Stimulated activated CD4-positive, alpha-beta T cell treated with anti-CD3 and anti-CD28 coated beads, TNF-alpha, amount 100 ng/mL, for 48 hours (primary cell): ENCODE measurements around the gene CADPS.

Experiments used
- DNase-seq, 3 donors: peaks; one replicate each; pipeline ENCODE4 v3.0.0-alpha.2; 2020; ENCODE audit warnings: low read depth in 3 of 3

Gene CADPS

DNA sequence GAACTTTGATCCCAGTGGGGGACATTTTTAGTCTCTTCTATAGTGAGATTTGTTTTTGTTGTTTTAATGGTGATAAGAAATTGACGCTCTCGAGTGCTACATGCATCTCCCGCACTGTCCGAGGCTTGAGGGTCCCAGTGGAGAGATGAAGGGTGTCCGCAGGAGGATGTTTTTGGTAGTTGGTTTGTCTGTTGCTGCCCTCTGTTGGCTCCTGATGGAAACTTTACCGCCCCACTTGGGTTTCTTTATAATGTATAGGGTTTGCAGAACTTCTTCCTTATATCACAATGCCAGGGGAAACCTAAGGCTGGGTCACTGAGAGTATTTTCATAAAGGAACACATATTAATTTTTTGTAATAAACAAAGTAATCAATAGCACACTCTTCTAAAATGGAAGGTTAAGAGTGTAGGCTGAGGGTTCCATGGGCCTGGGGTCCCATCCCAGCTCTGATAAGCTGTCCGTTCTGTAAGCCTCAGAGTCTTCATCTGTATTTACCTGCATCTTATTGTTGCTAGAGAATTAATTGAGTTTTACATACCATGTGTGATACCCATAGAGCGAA, 316.6 kb downstream of the CADPS start:
- no peak for DNase-seq

DNA sequence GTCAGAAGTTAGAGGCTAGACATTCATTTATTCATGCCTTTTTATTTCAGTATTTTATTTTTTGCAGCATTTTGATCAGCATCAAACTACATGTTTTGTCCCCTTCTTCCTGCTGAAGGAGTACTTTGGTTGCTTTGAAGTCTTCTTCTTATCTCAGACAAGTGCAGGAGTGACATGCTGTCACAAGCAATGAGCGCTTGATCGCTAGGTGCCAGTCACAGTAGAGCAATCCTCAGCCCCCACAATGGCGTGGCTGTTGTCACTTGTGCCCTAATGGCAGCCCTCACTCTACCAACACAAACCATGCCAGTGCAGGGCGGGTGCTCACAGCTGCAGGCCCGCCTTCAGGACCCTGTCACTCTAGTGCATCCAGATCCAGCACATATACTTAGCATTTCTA, 317.2 kb downstream of the CADPS start:
- DNase-seq, result no peak

DNA sequence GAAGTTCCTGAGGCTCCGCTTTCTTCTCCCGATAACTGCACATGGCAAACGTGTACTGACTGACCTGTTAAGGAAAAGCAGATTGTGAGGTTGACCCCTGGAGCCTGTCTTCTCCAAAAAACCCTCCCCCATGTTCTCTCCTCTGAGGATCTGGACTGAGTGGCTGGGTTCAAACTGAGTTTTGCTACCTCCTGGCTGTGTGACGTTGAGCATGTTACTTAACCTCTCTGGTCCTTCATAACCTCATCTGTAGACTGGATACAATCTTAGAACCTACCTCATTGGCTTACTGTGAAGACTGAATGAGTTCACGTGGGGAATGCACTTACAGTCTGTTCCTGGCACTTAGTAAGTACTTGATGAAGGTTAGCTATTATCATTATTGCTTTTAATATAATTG, 317.8 kb downstream of the CADPS start:
- DNase-seq, result no peak

DNA sequence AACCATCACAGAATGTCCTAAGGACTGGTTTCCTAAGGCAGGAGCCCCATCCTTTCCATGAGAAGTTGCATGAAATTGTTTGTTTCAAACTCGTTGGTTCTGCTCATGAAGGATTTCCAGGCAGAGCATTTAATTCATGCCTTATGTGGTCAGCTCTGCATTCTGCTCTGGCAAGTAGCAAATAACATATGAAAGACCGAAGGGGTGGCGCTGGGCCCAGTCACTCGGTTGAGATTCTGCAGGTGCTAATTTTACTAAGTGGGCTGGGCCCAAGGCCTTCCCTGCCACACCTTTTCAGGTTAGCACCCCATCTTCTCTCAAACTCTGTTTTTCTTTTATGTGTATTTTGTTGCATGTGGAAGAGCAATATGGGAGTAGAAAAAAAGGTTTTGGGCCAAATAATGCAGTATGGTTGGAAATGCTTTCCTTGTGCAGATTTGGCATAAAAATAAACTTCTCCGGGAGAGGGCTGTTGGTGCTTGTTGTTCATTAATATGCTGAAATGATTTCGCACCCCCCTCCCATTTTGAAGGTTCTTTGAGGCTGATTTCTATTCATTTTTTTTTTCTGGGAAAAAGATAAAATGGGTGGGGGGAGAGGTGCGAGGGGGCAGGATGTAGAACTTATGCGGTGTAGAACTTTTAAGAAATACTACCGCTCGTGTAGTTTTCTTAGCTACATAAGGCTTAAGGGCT, 318.9 kb downstream of the CADPS start:
- DNase-seq, result no peak

DNA sequence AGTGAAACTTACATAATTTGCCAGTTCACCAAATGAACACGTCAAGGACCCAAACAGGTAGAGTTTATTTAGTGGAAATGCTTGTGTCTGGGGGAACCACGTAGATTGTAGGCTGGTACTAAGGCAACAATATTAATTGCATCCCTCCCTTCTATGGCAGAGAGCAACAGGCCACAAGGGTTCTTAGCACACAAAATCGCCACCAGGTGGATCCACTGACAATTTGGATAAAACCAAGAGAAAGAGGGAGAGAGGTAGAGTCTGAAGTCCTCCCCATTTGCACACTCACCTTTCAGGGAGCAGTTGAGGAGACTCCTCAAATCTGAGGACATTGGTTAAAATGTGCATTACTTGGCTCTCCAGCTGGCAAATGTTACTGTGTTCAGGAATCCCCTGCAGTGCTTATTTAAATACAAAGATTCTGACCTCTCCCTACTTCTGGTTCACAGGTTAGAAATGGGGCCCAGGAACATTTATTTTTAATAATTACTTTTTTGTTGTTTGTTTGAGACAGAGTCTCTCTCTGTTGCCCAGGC, 320.9 kb downstream of the CADPS start:
- DNase-seq, result no peak

DNA sequence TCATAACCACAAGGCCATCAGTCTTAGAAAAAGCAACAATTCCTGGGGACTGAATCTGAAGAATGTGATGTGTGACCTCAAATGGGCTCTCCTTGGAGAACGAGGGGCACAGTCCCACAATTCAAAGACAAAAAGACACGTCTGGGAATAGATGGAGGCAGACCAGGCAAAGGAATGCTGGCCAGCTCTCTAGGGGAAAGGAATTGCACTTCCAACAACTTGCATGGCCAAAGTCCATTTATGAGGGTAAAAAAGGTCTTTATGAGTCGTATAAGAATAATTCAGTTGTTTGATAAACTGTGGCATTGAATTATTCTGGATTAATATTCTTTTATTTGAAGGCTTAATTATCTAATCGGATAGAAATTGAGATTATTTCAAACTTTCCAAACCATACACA, 321.4 kb downstream of the CADPS start:
- DNase-seq, result no peak

DNA sequence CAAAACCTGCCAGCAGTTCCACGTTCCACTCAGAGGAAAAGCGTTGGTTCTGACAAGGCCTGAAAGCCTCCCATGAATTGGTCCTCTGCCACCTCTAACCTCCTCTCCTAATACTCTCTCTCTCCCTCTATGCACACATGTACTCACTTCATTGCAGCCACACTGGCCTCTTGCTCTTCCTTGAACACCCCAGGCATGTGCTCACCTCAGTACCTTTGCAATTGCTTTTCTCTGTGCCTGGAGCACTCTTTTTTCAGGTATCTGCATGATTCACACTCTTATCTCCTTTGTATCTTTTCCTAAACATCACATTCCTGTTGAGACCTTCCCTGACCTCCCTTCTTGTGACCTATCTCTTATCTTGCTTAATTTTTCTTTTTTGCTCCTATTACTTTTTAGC, 323.7 kb downstream of the CADPS start:
- no peak for DNase-seq

DNA sequence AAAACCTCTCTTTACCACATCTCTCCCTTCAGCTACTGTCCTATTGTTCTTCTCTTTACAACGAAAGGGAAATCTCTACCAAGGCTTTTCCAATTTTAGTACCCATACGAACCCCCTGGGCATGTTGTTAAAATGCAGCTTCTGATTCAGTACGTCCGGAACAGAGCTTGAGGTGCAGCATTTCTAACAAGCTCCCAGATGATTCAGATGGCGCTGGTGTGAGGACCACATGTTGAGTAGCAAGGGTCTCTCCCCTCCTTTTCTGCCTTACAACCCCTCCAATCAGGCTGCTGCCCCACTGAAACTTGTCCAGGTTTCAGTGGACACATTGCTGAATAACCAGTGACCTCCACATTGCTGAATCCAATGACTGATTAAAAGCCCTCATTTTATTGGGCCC, 324.8 kb downstream of the CADPS start:
- DNase-seq, result no peak

DNA sequence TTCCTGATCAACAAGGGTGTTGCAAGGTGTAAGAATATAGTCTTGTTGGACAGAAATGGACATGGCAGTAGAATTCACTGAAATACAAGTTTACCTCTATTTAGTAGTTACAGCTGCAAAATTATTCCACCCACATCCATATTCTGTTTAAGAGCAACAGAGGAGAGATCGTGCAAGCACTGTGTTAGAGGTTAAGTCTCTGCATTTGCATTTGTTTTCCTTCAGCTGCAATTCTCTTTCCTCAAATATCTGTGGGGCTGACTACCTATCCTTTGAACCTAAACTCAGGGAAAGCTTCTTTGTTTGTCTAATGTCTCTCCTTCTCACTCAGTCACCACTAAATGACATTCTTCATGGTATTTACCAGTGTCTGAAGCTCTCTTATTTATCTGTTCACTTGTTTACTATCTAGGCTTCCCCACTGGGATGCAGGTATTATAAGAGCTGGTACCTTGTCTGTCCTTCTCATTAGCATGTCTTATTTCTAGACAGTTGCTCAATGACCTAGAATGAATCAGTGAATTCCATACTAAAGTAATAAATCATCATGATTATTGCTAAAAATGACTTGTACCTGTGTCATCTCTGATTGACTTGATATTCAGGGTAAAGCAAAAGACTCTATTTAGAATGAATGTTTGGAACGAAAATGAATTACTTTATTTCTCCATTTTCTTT, 326.5 kb downstream of the CADPS start:
- no peak for DNase-seq

DNA sequence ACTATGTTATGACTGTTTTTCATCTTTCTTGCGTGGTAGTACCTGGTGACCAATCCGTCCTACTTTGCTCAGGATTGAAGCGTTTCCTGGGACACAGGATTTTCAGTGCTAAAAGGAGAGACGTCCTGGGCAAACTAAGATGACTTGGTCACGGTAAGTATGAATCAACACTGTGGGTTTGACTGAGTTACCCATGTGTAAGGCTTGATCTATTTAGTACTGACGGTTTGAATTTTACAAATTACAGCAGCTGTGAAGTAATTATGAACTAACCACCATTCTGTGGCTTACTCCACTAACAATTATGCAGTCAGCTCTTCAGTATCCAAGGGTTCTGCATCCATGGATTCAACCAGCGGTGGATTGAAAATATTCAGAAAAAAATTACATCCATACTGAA, 328.9 kb downstream of the CADPS start:
- no peak for DNase-seq

DNA sequence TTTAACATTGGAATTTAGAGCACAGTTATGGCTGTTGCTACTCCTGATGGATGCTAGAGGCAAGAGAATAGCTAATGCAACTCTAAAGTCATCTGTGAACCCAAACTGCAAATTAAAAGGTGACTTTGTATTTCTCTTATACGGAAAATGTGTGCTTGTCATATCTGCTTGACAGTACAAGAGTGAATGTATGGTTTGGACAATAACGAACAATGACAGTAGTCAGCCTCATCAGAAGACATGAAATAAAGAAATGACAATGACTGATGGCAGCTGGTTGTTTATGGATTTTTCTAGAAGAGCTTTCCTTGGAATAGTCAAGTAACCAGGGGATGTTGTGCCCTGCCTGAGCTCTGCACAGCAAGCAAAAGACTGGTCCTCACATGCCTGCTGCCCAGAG, 333.0 kb downstream of the CADPS start:
- DNase-seq, result no peak

DNA sequence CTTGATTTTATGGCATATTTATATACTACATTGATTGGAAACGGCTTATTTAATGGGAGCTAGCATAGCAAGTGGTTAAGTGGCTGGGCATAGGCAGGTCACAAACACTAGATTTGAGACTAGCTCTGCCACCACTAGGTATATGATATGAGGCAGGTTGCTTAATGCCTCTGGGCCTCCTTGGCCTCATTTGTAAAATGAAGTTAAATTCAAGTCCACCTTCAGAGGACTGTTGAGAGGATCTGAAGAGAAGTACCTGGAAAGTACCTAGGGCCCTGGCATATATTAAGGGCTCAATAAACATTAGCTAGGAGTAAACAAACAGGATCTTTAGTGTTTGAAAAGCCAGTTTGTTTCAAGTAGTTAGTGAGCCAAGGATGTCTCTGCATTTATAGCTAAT, 335.5 kb downstream of the CADPS start:
- DNase-seq, result no peak

DNA sequence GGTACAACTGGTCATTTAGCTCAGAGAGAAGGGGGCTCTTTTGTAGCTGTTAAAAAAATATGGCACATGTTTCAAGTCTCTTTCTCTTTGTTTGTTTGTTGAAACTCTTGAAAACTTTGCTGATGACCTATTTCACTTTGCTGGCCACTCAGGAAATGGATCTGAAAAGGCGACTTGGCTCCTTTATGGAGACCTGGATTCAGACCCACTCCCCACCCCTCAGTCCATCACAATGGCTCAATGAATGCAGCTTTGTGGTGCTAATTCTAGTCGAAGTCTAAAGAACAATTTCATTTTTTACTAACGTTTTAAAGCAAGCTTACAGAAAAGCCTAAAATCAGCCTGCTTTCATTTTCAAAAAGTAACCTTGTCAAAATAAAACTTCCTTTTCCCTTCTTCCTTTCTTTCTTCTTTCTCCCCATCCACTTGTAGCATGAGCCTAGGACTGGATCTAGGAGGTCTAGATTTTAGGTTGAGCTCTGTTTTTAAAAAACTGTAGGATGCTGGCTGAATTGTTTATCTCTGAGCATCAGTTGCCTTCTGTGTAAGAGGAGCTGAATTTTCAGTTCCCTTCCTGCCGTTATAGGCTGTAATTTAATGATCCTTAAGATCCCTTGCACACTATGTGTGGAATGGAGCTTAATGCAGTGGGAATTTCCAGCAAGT, 336.4 kb downstream of the CADPS start:
- no peak for DNase-seq

DNA sequence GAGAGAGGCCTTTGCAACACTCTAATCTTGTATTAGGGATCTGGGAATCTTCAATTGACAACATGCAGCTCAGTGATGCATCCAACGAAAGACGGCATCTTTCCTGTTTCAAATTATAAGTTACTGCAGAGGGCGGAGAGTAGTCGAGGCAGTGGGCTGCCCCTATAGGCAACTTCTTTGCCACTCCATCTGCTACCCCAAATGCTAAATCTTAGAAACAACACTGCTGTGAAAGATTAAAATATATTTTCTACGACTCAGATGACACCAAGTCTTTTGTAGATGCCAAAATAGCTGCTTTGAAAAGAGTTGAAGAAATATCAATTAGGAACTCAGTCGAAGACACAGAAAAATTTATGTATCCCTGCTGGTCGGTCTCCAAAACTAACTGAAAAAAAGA, 340.9 kb downstream of the CADPS start:
- no peak for DNase-seq

DNA sequence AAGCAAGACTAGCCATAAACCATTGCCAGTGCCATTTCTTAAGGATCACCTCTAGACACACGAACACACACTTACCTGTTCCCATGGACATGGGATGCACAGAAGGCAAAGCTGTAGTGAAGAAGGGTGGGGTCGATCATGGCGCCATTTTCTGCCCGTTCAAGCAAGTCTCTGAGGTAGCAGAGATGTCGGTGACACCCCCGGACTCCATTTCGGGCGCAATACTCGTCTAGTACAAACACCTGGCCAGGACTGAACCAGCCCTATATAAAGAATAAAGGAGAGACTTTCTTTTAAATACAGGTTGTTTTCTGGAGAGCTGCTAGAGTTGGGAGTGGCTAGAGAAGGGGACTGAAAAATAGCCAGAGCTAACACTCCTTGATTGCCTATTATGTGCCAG, 342.4 kb downstream of the CADPS start:
- no peak for DNase-seq

DNA sequence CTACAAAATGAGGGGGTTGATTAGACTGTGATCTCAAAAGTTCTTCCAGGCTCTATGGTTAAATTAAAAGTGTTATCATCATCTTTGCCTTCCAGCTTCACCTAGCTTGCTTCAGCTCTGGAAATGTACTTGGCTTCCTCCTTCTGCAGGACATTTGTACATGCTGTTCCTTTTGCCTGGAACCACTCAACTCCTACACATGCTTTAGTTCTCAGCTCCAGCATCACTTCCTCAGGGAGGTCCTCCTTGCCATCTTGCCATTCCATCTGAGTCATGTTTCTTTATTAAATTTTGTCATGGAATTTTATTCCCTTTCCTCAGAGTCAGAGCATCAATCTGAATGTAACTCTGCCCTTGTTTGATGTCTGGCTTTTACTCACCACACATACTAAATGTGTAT, 343.2 kb downstream of the CADPS start:
- DNase-seq, result no peak

DNA sequence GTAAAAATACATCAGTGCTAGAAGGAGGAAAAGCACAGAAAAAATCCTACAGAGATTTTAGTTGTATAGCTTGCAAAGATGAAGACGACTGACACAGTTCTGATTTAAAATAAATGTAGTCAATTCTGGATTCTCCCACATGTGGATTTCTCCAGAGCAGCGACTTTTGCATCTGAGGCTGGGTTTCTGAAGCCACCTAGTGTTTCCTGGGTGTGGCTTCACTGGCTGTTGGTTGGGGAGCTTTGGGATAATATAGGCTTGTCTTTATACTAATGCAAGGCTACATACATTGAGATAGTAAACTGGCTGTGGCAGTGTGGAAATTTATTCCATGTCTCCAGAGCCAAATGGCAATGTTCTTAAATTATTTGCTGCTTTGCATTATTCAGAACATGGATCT, 343.7 kb downstream of the CADPS start:
- DNase-seq, result no peak

DNA sequence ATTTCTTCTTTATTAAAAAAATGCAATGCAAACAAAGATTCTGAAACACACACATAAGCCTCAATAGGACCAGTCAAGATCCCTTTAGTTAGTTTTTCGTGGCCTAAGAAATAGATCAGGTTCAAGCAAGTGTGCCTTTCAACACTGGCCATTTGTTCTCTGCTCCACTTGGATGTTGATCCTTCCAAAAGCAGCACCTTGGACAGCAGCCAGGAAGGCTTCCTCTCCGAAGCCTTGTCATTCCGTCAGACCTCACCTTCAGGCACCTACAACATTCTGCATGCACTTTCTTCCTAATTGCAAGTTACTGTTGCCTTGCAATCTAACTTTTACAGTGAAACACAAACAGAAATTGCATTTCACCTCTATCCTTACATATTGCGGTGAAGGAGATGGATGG, 346.0 kb downstream of the CADPS start:
- DNase-seq, result no peak

DNA sequence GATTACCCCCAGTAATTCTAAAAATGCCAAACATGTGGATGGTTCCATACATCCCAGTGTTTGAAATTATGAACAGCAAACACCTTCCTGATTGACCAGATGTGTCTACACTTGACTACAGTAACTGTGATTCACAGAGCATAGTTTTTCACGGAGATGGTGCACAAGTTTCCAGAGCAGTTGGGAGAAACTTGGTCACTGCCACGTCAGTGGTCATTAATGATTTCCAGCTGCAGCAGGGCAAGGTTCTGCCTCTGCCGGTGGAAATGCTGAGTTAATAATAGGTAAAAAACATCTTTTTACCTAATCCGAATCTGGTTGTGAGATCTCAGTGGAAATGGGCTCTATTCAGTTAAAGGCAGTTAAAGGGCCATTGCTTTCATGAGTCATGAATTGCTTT, 347.7 kb downstream of the CADPS start:
- no peak for DNase-seq

DNA sequence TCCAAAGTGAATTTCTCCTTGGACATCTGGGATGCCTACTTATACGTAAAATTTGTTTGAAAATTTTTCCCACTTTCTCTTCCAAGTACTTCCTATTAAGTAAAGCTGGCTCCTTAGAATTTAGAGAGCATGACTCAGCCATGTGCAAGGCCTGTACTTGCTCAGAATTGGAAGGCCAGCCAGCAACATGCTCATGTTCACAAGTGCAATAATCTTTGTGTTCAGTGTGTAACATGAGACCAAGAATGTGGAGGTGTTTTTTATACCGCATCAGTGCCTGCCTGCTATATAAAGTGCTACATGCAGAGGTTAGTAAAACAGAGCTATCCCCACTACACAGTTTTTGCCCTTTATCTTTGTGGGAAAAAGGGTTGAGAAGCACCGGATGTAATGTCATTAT, 349.9 kb downstream of the CADPS start:
- DNase-seq, result no peak

DNA sequence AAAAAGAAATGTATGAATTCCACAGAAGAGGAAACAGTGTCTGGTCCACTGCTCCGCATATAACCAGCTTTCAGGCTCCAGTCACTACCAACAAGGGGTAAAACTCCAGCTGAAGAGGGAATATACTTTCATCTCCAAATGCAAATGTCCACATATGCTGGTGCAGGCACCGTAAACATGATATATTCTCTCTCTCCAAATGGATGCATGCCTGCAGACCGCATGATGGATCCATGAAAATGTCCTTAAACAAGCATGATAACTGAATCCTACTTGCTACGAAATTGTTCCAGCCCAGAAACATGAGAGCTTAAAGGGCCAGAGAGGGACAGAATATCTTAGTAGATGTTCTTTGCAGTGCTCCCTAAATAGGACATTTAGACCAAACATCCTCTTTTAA, 351.5 kb downstream of the CADPS start:
- no peak for DNase-seq

DNA sequence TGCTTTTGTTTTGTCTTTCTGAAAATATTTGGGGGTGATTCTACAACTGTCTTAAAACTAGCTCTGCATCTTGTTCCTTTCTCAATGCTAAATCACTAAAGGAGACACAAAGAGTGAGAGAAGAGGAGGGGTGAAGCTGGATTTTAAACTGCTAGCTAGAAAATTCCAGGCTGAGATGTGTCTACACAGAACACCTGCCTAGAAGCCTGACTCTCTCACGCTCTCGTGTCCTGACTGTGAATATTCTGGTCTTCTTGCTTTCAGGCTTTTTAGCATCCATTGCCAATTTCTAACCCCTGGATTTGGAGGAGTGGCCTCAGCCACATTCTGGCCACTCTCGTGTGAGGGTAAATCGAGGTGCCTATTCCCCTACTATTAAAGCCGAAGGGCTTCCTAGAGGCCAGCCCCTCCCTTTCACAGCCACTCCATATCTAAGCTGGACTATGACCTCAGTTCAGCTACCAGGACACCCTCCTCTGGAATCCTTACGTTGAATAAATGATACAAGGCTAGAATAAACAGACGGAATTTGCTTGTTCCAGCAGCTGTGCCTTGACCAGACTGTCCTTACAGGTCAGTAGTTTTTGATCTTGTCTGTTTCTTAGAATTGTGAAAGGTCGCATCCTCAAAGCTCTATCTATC, 353.6 kb downstream of the CADPS start:
- no peak for DNase-seq
